Effector memory CD4-positive, alpha-beta T cell (primary cell): ENCODE data around the gene OPCML.

Source experiments
- DNase-seq, 3 donors: peaks; one replicate each; pipeline ENCODE4 v3.0.0-alpha.2; 2020
- H3K27ac ChIP-seq: 2 replicates; pipeline ENCODE4 v1.7.0; 2013; ENCODE audit warnings: mild to moderate bottlenecking, low read length, moderate library complexity; ENCODE audit not compliant: insufficient read depth, poor library complexity, severe bottlenecking
- H3K27me3 ChIP-seq: replicated peaks from 2 replicates; pipeline ENCODE4 v1.7.0; 2013; ENCODE audit warnings: mild to moderate bottlenecking, low read length; ENCODE audit not compliant: insufficient read depth, control insufficient read depth, poor library complexity, severe bottlenecking
- H3K36me3 ChIP-seq: 2 replicates; pipeline ENCODE4 v1.7.0; 2013; ENCODE audit warnings: mild to moderate bottlenecking, low read length, moderate library complexity; ENCODE audit not compliant: control insufficient read depth, insufficient read depth
- H3K4me1 ChIP-seq: 2 replicates; pipeline ENCODE4 v1.7.0; 2013; ENCODE audit warnings: low read length, mild to moderate bottlenecking; ENCODE audit not compliant: control insufficient read depth, insufficient read depth, poor library complexity, severe bottlenecking
- H3K4me3 ChIP-seq: 2 replicates; pipeline ENCODE4 v1.7.0; 2013; ENCODE audit warnings: low read length, low read depth, mild to moderate bottlenecking; ENCODE audit not compliant: insufficient read depth, poor library complexity, severe bottlenecking
- H3K9me3 ChIP-seq: 2 replicates; pipeline ENCODE4 v1.7.0; 2013; ENCODE audit warnings: mild to moderate bottlenecking, low read length, moderate library complexity; ENCODE audit not compliant: control insufficient read depth

The OPCML gene

DNA sequence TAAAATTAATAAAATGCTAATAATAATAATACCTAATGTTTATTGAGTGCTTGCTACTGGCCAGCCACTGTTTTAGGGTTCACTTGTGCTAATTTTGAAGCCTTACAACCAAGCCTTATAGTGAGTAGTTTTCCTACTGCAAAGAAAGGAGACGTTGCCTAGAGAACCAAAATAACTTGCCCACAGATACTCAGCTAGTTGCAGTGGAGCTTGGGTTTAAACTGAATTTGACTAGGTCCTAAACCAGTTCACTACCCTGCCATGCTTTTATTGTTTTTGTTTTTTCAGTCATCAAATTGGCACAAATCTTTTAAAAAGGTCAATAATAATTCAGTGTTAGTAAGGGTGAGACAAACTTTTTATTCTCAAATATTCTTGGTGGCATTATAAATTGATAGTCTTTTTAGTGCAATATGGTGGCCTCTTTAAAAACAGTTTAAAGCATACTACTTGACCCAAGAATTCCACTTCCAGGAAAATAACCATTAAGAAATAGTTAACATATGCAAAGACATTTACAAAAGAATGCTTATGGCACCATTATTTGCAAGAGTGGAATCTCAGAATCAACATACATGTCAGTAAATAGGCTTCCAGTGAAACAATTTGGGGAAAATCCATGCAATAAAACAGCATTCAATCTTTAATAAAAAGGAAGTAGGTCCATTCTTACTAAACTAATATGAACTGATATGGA, 90.2 kb downstream of the OPCML start:
- Histone ChIP-seq H3K9me3 (no peaks in the 10 kb centered on the region), H3K36me3 (no peaks in the 10 kb centered on the region), H3K27me3 (no peaks in the 10 kb centered on the region), H3K4me1 (no peaks in the 10 kb centered on the region), H3K27ac (no peak overlapping the region), H3K4me3 (no peak overlapping the region)
- DNase-seq: no peak

DNA sequence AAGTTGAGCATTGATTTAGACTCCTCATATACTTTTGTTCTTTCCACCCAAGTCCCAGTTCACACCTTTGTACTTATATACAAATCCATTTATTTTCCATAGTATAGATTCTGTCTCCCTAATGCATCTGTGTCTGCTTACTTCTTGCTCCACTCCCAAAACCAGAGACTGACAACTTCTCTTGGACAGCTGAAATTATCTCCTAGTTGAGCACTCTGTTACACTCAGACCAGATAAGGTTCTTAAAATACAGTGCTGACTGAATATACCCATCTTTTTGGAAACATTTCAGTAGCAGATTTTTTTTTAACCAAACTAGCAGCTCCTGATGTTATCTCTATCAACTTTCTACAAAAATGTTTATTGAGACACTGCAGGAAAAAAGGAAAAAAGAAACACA, 106.3 kb downstream of the OPCML start:
- Histone ChIP-seq H3K36me3 (no peaks in the 10 kb centered on the region), H3K4me1 (no peaks in the 10 kb centered on the region), H3K27me3 (no peaks in the 10 kb centered on the region), H3K4me3 (no peak overlapping the region), H3K9me3 (no peaks in the 10 kb centered on the region), H3K27ac (no peak overlapping the region)
- no peak for DNase-seq

DNA sequence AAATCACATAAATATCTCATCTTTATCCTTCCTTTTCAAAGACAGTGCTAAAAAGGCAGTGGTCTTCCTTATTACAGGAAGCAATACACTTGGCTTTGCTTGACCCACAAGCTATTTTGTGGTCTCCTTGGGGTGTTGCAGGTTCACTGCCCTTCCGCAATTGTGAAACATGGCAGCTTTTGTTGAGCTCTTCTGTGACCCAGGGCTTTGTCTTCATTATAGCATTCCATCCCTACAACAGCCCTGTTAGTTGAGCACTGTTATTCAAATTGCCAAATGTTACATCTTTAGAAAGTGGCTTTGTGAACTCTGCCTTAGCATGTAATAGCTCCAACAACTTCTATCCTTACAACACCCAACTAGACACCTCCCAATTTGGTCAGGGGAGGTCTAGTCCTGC, 107.1 kb downstream of the OPCML start:
- no peaks in the 10 kb centered on the region for H3K9me3 ChIP-seq
- no peaks in the 10 kb centered on the region for H3K4me1 ChIP-seq
- H3K4me3 ChIP-seq: no peak overlapping the region
- no peak for DNase-seq
- no peaks in the 10 kb centered on the region for H3K27me3 ChIP-seq
- H3K27ac ChIP-seq: no peak overlapping the region
- H3K36me3 ChIP-seq: no peaks in the 10 kb centered on the region

DNA sequence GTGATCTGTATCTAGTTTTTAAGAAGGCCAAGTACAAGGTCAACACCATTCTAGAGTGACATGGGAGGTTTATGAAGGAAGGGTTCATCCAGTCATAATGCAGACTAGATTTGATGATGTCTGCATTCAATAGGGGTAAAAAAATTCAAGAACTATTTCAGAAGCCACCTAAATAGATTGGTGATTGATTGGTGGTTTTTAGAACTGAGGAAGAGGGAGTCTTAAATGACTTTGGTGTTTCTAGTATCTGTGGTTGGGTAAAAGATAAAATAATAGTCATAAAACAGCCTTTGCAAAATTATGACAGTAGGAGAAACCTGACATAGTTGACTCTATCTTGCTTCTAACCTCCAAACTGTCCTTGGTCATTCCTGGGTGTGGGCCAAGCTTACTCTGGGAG, 114.1 kb downstream of the OPCML start:
- Histone ChIP-seq H3K36me3 (no peaks in the 10 kb centered on the region), H3K4me1 (no peaks in the 10 kb centered on the region), H3K27me3 (no peaks in the 10 kb centered on the region), H3K9me3 (no peaks in the 10 kb centered on the region), H3K27ac (no peak overlapping the region), H3K4me3 (no peak overlapping the region)
- no peak for DNase-seq

DNA sequence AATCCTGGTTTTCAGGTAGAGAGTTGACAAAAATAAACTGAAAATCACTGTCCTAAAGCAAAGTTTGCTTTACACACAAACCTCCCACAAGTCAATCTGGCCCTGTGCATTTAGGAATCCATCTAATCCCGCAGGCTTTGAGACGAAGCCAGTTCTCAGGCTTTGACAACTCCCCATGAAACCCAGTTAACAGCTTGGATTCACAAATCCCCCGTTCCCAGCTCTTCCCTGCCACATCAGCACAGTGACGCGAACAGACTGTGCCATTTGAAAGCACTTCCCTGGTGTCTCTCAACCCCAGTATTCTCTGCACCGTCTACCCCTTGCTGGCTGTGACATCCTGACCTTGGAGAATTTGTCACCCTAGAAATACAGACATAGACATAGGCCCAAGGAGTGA, 117.8 kb downstream of the OPCML start:
- no peaks in the 10 kb centered on the region for H3K4me1 ChIP-seq
- H3K9me3 ChIP-seq: no peaks in the 10 kb centered on the region
- no peak for DNase-seq
- no peak overlapping the region for H3K4me3 ChIP-seq
- H3K27me3 ChIP-seq: no peaks in the 10 kb centered on the region
- H3K36me3 ChIP-seq: no peaks in the 10 kb centered on the region
- H3K27ac ChIP-seq: no peak overlapping the region

DNA sequence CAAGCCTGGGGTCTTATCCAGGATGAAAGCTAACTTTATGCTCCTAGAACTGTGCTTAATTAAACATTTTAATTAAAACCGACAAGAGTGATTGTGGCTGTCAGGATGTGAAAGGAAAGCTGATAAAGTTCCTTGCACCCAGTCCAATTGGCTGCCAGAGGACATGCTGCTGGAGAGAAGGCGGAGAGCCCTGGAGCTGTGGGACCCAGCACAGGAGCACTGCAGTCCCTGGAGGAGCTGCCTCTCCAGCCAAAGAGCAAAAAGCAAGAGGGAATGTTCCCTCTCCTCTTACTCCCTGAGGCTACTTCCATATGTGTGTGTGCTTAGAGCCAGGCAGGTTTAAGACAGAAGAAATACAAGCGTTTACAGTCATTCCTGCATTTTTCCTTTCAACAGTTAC, 118.6 kb downstream of the OPCML start:
- no peaks in the 10 kb centered on the region for H3K9me3 ChIP-seq
- no peaks in the 10 kb centered on the region for H3K36me3 ChIP-seq
- H3K4me1 ChIP-seq: no peaks in the 10 kb centered on the region
- no peak for DNase-seq
- H3K4me3 ChIP-seq: no peak overlapping the region
- H3K27ac ChIP-seq: no peak overlapping the region
- H3K27me3 ChIP-seq: no peaks in the 10 kb centered on the region

DNA sequence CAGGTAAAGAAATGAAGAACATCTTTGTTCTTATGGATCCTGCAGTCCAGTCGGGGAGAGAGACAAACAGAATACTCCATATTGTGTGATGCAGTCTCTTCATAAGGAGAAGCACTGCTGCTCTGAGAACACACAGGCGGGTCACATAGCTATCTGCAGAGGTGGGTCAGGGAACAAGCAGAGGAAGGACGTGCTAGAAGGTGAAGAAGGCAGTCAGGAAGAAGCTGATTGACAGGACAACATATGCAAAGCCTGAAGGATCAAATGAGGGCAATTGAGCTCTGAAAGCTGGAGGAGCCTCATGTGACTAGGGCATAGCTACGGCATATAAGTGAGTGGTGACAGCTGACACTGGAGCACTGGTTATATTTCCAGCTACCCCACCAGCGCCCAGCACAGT, 122.5 kb downstream of the OPCML start:
- Histone ChIP-seq H3K4me1 (no peaks in the 10 kb centered on the region), H3K27me3 (no peaks in the 10 kb centered on the region), H3K4me3 (no peak overlapping the region), H3K36me3 (no peaks in the 10 kb centered on the region), H3K9me3 (no peaks in the 10 kb centered on the region), H3K27ac (no peak overlapping the region)
- no peak for DNase-seq

- DNase-seq: no peak
- Histone ChIP-seq H3K36me3 (no peaks in the 10 kb centered on the region), H3K4me3 (no peak overlapping the region), H3K4me1 (no peaks in the 10 kb centered on the region), H3K9me3 (no peaks in the 10 kb centered on the region), H3K27me3 (no peaks in the 10 kb centered on the region), H3K27ac (no peak overlapping the region)
These were observed 123.4 kb downstream of the OPCML start for GRCh38 chr11:133408936-133409335.

DNA sequence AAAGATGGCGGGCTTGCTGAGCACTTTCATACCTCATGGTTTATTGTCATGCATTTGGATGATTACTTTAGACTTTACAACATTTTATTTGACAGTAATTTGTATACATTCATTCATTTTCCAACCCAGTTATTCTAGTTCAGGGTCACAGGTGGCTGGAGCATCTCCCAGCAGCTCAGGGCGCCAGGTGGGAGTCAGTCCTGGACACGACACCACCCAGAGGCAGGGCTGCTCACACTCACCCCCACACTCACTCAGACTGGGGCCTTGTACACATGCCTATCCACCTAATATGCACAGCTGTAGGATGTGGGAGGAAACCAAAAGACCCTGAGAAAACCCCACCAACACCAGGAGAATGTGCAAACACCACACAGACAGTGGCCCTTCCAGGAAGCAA, 123.9 kb downstream of the OPCML start:
- Histone ChIP-seq H3K36me3 (no peaks in the 10 kb centered on the region), H3K27me3 (no peaks in the 10 kb centered on the region), H3K9me3 (no peaks in the 10 kb centered on the region), H3K4me1 (no peaks in the 10 kb centered on the region), H3K27ac (no peak overlapping the region), H3K4me3 (no peak overlapping the region)
- no peak for DNase-seq

DNA sequence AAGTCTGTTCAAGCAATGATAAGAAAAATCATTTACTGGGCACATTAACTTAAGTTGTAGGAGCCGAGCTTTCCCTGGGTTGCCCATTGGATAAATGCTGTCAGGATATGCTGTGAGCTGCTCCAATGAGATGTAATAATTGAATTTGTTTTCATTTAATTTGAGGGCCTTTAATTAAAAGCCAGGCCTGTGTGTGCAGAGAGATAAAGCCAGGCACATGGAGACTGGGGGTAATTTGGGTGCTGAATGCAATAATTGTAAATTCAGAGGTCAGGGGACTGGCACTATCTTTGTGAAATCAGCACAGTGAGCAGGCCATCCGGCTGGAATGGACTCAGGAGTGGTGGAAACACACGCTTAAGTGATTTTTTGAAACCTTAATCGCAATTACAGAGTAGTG, 125.8 kb downstream of the OPCML start:
- Histone ChIP-seq H3K36me3 (no peaks in the 10 kb centered on the region), H3K27ac (no peak overlapping the region), H3K4me1 (no peaks in the 10 kb centered on the region), H3K4me3 (no peak overlapping the region), H3K27me3 (no peaks in the 10 kb centered on the region), H3K9me3 (no peaks in the 10 kb centered on the region)
- DNase-seq: no peak
